Liver (tissue), 2 donors: ENCODE data around the gene CDRT15.

Source experiments
- TF ChIP-seq, protein P1 (sequence below): fragments of 150-350 bp; IDR thresholded peaks from 2 replicates; pipeline ENCODE4 v1.5.1; 2017; ENCODE audit warnings: improper control_type of control experiment, low read depth, low read length; ENCODE audit not compliant: missing input control
- TF ChIP-seq, protein P2 (sequence below): IDR thresholded peaks from 2 replicates; pipeline ENCODE4 v1.6.1; 2016; ENCODE audit warnings: antibody characterized with exemption, mild to moderate bottlenecking
- donor health status: healthy.

GRCh38 chr17:14202388-14203166, 34.1 kb downstream of the CDRT15 start:
- TF ChIP-seq, protein P1, sequence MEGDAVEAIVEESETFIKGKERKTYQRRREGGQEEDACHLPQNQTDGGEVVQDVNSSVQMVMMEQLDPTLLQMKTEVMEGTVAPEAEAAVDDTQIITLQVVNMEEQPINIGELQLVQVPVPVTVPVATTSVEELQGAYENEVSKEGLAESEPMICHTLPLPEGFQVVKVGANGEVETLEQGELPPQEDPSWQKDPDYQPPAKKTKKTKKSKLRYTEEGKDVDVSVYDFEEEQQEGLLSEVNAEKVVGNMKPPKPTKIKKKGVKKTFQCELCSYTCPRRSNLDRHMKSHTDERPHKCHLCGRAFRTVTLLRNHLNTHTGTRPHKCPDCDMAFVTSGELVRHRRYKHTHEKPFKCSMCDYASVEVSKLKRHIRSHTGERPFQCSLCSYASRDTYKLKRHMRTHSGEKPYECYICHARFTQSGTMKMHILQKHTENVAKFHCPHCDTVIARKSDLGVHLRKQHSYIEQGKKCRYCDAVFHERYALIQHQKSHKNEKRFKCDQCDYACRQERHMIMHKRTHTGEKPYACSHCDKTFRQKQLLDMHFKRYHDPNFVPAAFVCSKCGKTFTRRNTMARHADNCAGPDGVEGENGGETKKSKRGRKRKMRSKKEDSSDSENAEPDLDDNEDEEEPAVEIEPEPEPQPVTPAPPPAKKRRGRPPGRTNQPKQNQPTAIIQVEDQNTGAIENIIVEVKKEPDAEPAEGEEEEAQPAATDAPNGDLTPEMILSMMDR = no peak
- TF ChIP-seq, protein P2, sequence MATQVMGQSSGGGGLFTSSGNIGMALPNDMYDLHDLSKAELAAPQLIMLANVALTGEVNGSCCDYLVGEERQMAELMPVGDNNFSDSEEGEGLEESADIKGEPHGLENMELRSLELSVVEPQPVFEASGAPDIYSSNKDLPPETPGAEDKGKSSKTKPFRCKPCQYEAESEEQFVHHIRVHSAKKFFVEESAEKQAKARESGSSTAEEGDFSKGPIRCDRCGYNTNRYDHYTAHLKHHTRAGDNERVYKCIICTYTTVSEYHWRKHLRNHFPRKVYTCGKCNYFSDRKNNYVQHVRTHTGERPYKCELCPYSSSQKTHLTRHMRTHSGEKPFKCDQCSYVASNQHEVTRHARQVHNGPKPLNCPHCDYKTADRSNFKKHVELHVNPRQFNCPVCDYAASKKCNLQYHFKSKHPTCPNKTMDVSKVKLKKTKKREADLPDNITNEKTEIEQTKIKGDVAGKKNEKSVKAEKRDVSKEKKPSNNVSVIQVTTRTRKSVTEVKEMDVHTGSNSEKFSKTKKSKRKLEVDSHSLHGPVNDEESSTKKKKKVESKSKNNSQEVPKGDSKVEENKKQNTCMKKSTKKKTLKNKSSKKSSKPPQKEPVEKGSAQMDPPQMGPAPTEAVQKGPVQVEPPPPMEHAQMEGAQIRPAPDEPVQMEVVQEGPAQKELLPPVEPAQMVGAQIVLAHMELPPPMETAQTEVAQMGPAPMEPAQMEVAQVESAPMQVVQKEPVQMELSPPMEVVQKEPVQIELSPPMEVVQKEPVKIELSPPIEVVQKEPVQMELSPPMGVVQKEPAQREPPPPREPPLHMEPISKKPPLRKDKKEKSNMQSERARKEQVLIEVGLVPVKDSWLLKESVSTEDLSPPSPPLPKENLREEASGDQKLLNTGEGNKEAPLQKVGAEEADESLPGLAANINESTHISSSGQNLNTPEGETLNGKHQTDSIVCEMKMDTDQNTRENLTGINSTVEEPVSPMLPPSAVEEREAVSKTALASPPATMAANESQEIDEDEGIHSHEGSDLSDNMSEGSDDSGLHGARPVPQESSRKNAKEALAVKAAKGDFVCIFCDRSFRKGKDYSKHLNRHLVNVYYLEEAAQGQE = no peak
